ENCODE measurements around the gene POC1A. TPM values are rescaled to one million over a fixed set of nuclear protein-coding genes. Genes with fewer than 3 reads are reported as not detected.

Gene POC1A
- total RNA-seq, 1 experiment from 2014 or later, result 9.8 TPM

DNA sequence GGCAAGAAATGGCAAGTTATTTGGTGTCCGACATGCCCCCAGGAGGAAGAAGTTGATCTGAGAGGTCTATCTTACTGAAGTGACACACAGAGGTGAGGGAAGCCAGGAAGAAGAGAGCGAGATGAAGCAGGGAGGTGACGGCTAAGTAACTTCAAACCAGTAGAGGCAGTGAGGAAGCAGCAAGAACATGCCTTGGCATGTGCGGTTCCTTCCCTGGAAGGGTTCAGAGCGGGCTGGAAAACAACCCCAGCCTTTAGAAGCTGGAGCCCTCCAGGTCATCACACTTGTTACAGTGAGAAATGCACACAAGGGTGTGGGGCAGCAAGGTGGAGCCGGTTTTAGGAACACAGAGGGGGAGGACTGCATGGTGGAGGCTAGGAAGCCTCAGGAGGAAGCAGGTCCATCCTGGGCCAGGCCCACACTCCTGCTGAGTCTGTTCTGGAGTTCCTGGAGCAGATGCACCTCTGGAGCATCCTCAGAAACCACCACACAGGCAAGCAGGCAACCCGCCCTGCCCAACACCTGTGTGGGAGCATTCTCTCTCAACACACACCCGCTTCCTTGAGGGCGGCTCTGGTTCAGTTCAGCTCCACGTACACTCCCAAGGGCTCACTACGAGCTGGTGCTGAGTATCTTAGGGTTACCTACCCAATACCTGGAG lies 47.1 kb downstream of the POC1A start:
- no peak for DNase-seq (ENCODE audit: unreplicated experiment)
- TF ChIP-seq, protein P1, sequence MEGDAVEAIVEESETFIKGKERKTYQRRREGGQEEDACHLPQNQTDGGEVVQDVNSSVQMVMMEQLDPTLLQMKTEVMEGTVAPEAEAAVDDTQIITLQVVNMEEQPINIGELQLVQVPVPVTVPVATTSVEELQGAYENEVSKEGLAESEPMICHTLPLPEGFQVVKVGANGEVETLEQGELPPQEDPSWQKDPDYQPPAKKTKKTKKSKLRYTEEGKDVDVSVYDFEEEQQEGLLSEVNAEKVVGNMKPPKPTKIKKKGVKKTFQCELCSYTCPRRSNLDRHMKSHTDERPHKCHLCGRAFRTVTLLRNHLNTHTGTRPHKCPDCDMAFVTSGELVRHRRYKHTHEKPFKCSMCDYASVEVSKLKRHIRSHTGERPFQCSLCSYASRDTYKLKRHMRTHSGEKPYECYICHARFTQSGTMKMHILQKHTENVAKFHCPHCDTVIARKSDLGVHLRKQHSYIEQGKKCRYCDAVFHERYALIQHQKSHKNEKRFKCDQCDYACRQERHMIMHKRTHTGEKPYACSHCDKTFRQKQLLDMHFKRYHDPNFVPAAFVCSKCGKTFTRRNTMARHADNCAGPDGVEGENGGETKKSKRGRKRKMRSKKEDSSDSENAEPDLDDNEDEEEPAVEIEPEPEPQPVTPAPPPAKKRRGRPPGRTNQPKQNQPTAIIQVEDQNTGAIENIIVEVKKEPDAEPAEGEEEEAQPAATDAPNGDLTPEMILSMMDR (IDR thresholded peaks at IDR 0.05; ENCODE audit: unreplicated experiment), result no peak
- Mint-ChIP-seq H3K9me3 (ENCODE audit: unreplicated experiment) (no peaks in the 10 kb centered on the region), H3K36me3 (ENCODE audit: insufficient read depth, unreplicated experiment) (peaks cover 11% of the 10 kb centered on the region), H3K4me3 (ENCODE audit: unreplicated experiment) (no peak overlapping the region), H3K27ac (ENCODE audit: low read depth, unreplicated experiment) (peak overlapping the region; percentile 93), H3K4me1 (ENCODE audit: insufficient read depth, unreplicated experiment) (peaks cover 7% of the 10 kb centered on the region), H3K27me3 (ENCODE audit: insufficient read depth, unreplicated experiment) (no peaks in the 10 kb centered on the region)
- BruUV-seq (replicated peaks), result no TSS peak
- ChIA-PET POLR2A (no interaction called here), CTCF (interaction anchor here (0.6 to 1.0 kb wide), 2 partner anchors 93 to 115 kb away, joined by 3 read pairs; no protein-coding TSS in a partner anchor)
- intact Hi-C loops (cut with micrococcal nuclease), result no loop called here

DNA sequence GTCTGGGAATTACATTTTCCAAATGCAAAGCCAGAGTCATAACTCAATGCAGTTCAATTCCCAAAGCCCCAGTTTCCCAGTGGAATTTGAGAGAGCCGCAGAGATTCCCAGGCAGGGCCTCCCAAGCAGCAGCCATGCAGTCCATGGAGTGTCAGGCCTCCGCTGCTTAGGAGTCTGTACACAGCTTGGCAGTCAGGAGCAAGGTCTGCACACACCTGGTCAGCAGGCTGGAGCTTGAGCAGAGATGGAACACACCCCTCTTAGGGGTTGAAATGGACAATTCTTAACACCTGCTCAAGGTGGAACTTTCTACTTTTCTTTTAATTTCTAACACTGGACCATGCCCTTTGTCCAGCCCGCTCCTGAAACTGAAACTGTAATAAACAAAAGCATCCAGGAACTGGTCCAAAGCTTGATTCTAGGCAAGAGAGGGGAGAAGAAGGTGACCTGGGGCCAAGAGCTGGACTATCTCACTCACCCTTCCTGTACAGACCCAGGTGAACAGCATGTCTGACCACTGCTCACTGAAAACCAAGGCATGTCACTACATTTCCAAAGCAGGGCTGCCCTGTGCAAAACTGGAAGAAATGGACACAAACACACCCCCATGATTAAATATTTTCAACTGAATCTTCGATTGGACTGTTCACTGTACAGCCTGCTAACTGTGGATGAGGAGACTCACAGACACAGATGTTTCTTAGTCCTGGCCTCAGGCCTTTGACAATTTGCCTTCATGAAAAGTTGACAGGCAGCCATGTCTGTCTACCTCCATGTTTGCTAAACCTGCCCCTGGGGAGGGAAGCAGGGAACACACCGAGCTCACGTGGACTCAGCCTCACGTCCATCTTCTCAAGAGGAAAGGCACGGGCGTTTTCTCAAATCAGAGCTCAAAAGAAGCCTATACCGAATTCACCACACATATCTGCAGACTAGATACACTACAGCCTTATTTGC lies 49.3 kb downstream of the POC1A start:
- intact Hi-C loops (cut with micrococcal nuclease), result no loop called here
- H3K4me3 Mint-ChIP-seq (ENCODE audit: unreplicated experiment), result no peak overlapping the region
- H3K4me1 Mint-ChIP-seq (ENCODE audit: insufficient read depth, unreplicated experiment), result peaks cover 7% of the 10 kb centered on the region
- no peaks in the 10 kb centered on the region for H3K9me3 Mint-ChIP-seq (ENCODE audit: unreplicated experiment)
- ChIA-PET POLR2A (no interaction called here), CTCF (no interaction called here)
- peaks cover 4% of the 10 kb centered on the region for H3K36me3 Mint-ChIP-seq (ENCODE audit: insufficient read depth, unreplicated experiment)
- TF ChIP-seq, protein P1 (IDR thresholded peaks at IDR 0.05; ENCODE audit: unreplicated experiment), result no peak
- BruUV-seq (replicated peaks), result no TSS peak
- DNase-seq (ENCODE audit: unreplicated experiment), result no peak
- H3K27ac Mint-ChIP-seq (ENCODE audit: low read depth, unreplicated experiment), result no peak overlapping the region
- no peaks in the 10 kb centered on the region for H3K27me3 Mint-ChIP-seq (ENCODE audit: insufficient read depth, unreplicated experiment)

DNA sequence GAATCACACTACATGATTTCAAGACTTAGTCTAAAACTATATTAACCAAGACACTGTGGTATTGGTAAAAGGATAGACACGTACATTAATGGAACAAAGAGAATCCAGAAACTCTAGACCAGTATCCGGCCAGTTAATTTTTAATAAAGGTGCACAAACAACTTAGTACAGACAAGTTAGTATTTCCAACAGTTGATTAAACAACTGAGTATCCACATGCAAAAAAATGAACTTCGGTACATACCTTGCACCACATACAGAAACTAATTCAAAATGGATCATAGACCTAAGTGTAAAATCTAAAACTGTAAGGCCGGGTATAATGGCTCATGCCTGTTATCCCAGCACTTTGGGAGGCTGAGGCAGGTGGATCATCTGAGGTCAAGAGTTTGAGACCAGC lies 51.3 kb downstream of the POC1A start:
- Mint-ChIP-seq H3K4me1 (ENCODE audit: insufficient read depth, unreplicated experiment) (peaks cover 7% of the 10 kb centered on the region), H3K9me3 (ENCODE audit: unreplicated experiment) (no peaks in the 10 kb centered on the region), H3K36me3 (ENCODE audit: insufficient read depth, unreplicated experiment) (no peaks in the 10 kb centered on the region), H3K27ac (ENCODE audit: low read depth, unreplicated experiment) (no peak overlapping the region), H3K4me3 (ENCODE audit: unreplicated experiment) (no peak overlapping the region), H3K27me3 (ENCODE audit: insufficient read depth, unreplicated experiment) (no peaks in the 10 kb centered on the region)
- CTCF ChIA-PET, result no interaction called here
- POLR2A ChIA-PET, result no interaction called here
- TF ChIP-seq, protein P1 (IDR thresholded peaks at IDR 0.05; ENCODE audit: unreplicated experiment), result no peak
- BruUV-seq (replicated peaks), result no TSS peak
- no peak for DNase-seq (ENCODE audit: unreplicated experiment)
- intact Hi-C loops (cut with micrococcal nuclease), result no loop called here

DNA sequence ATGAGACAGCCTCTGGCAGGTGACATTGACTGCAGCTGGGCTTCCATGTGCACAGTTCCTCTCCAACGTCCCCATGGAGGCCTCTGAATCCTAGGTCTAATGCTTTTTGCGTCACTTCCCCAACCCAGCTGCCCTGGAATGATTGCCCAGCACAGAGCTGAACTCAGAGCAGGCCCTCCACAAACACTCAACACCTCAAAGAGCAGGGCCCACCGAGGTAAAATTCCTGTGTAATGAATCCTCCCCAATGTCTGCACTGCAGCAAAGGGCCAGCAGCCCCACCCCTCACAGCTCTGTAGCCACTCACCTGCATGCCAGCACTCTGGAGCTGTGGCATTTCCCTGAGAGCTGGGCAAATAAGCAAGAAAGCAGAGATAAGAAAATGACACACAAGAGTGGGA lies 55.2 kb downstream of the POC1A start:
- Mint-ChIP-seq H3K27me3 (ENCODE audit: insufficient read depth, unreplicated experiment) (no peaks in the 10 kb centered on the region), H3K36me3 (ENCODE audit: insufficient read depth, unreplicated experiment) (no peaks in the 10 kb centered on the region), H3K4me1 (ENCODE audit: insufficient read depth, unreplicated experiment) (no peaks in the 10 kb centered on the region), H3K4me3 (ENCODE audit: unreplicated experiment) (no peak overlapping the region), H3K27ac (ENCODE audit: low read depth, unreplicated experiment) (no peak overlapping the region), H3K9me3 (ENCODE audit: unreplicated experiment) (no peaks in the 10 kb centered on the region)
- TF ChIP-seq, protein P1 (IDR thresholded peaks at IDR 0.05; ENCODE audit: unreplicated experiment), result no peak
- intact Hi-C loops (cut with micrococcal nuclease), result no loop called here
- BruUV-seq (replicated peaks), result no TSS peak
- ChIA-PET CTCF (interaction anchor here (0.6 to 1.4 kb wide), 2 partner anchors 46 to 55 kb away, joined by 3 to 4 read pairs; no protein-coding TSS in a partner anchor), POLR2A (no interaction called here)
- no peak for DNase-seq (ENCODE audit: unreplicated experiment)

All from MCF 10A (cell line).